OCI-LY1 (cell line): Measurements from ENCODE around the gene SPSB4.

Source experiments
- H2AFZ ChIP-seq: fragments of 200-600 bp; sonication (generic), shearing (Covaris generic); 2 replicates; pipeline ENCODE4 v1.6.0; 2014; ENCODE audit warnings: antibody characterized with exemption, mild to moderate bottlenecking, low read length
- H3F3A ChIP-seq: fragments of 200-600 bp; sonication (generic), shearing (Covaris generic); 2 replicates; pipeline ENCODE4 v1.6.0; 2014; ENCODE audit warnings: mild to moderate bottlenecking, antibody characterized with exemption, low read length, moderate library complexity; ENCODE audit not compliant: insufficient read depth
- H3K27ac ChIP-seq: fragments of 200-600 bp; sonication (generic); 2 replicates; pipeline ENCODE4 v1.5.1; 2014; ENCODE audit warnings: low read length, mixed run types, mild to moderate bottlenecking, low read depth; ENCODE audit not compliant: poor library complexity, severe bottlenecking
- H3K27me3 ChIP-seq: fragments of 200-600 bp; sonication (generic); 2 replicates; pipeline ENCODE4 v1.6.0; 2014; ENCODE audit warnings: antibody characterized with exemption, mild to moderate bottlenecking, low read length, moderate library complexity; ENCODE audit not compliant: insufficient read depth
- H3K36me3 ChIP-seq: fragments of 200-600 bp; sonication (generic); 2 replicates; pipeline ENCODE4 v1.6.1; 2014; ENCODE audit warnings: mild to moderate bottlenecking, antibody characterized with exemption, low read length, moderate library complexity, mixed read lengths; ENCODE audit not compliant: insufficient read depth
- H3K4me1 ChIP-seq: fragments of 200-600 bp; sonication (generic); 2 replicates; pipeline ENCODE4 v1.5.1; 2014; ENCODE audit warnings: mild to moderate bottlenecking, low read length, moderate library complexity; ENCODE audit not compliant: insufficient read depth, severe bottlenecking
- H3K4me2 ChIP-seq: fragments of 200-600 bp; sonication (generic), shearing (Covaris generic); 2 replicates; pipeline ENCODE4 v1.6.1; 2014; ENCODE audit warnings: low read length
- H3K4me3 ChIP-seq: fragments of 200-600 bp; sonication (generic); 2 replicates; pipeline ENCODE4 v1.5.1; 2014; ENCODE audit warnings: low read length, low read depth, mild to moderate bottlenecking, mixed read lengths; ENCODE audit not compliant: poor library complexity, severe bottlenecking
- H3K79me2 ChIP-seq: fragments of 200-600 bp; shearing (Covaris generic); 2 replicates; pipeline ENCODE4 v1.6.1; 2016; ENCODE audit warnings: mixed run types, low read length, mixed read lengths; ENCODE audit not compliant: insufficient read depth
- H3K9ac ChIP-seq: fragments of 200-600 bp; sonication (generic), shearing (Covaris generic); 2 replicates; pipeline ENCODE4 v1.6.1; 2014; ENCODE audit warnings: mild to moderate bottlenecking, low read length, mixed read lengths
- H3K9me2 ChIP-seq: fragments of 200-600 bp; sonication (generic), shearing (Covaris generic); 2 replicates; pipeline ENCODE4 v1.6.1; 2014; ENCODE audit warnings: low read depth, mild to moderate bottlenecking, low read length, mixed read lengths
- H3K9me3 ChIP-seq: fragments of 200-600 bp; shearing (Covaris generic); 2 replicates; pipeline ENCODE4 v1.6.1; 2014; ENCODE audit warnings: low read length, mixed read lengths
- H4K20me1 ChIP-seq: fragments of 200-600 bp; sonication (generic), shearing (Covaris generic); 2 replicates; pipeline ENCODE4 v1.6.0; 2016; ENCODE audit warnings: mild to moderate bottlenecking, low read length; ENCODE audit not compliant: insufficient read depth
- CTCF ChIP-seq: fragments of 200-600 bp; sonication (generic), shearing (Covaris generic); IDR thresholded peaks from 2 replicates; pipeline ENCODE4 v1.5.1; 2017; ENCODE audit warnings: mild to moderate bottlenecking, antibody characterized with exemption, low read length, moderate library complexity, mixed read lengths
- EZH2 ChIP-seq: fragments of 200-600 bp; sonication (generic), shearing (Covaris generic); IDR thresholded peaks from 2 replicates; pipeline ENCODE4 v1.8.0; 2017; ENCODE audit warnings: borderline replicate concordance, mixed run types, mild to moderate bottlenecking, antibody characterized with exemption, low read length, moderate library complexity, mixed read lengths

The SPSB4 gene

GRCh38 chr3:141174674-141175073 lies 123.5 kb downstream of the SPSB4 start:
- H3K4me3 ChIP-seq: no peak overlapping the region
- no peaks in the 10 kb centered on the region for H3K36me3 ChIP-seq
- H3K27ac ChIP-seq: no peak overlapping the region

GRCh38 chr3:141176775-141177174 lies 125.6 kb downstream of the SPSB4 start:
- H2AFZ ChIP-seq: no peak overlapping the region
- no peaks in the 10 kb centered on the region for H3K9me2 ChIP-seq
- H4K20me1 ChIP-seq: no peaks in the 10 kb centered on the region
- no peak overlapping the region for H3K4me2 ChIP-seq
- no peaks in the 10 kb centered on the region for H3F3A ChIP-seq
- H3K9me3 ChIP-seq: no peaks in the 10 kb centered on the region
- no peaks in the 10 kb centered on the region for H3K4me1 ChIP-seq
- TF ChIP-seq CTCF (no peak), EZH2 (no peak)
- H3K79me2 ChIP-seq: no peaks in the 10 kb centered on the region
- H3K27ac ChIP-seq: no peak overlapping the region
- H3K36me3 ChIP-seq: no peaks in the 10 kb centered on the region
- H3K9ac ChIP-seq: no peak overlapping the region
- no peak overlapping the region for H3K4me3 ChIP-seq
- H3K27me3 ChIP-seq: no peaks in the 10 kb centered on the region; the same call in 1 of the 2 replicates

More at GRCh38 chr3:141174674-141175073, 123.5 kb downstream of the SPSB4 start:
- Histone ChIP-seq H4K20me1 (no peaks in the 10 kb centered on the region), H3K27me3 (no peaks in the 10 kb centered on the region; the same call in 1 of the 2 replicates), H3K4me1 (no peaks in the 10 kb centered on the region), H3K9me3 (no peaks in the 10 kb centered on the region), H3K9ac (no peak overlapping the region), H2AFZ (no peak overlapping the region), H3K9me2 (no peaks in the 10 kb centered on the region), H3K4me2 (no peak overlapping the region), H3F3A (no peaks in the 10 kb centered on the region), H3K79me2 (no peaks in the 10 kb centered on the region)
- TF ChIP-seq EZH2: no peak
- TF ChIP-seq CTCF: no peak

- no peak overlapping the region for H3K27ac ChIP-seq
- no peaks in the 10 kb centered on the region; the same call in 1 of the 2 replicates for H3K27me3 ChIP-seq
- no peaks in the 10 kb centered on the region for H3K79me2 ChIP-seq
- H3K9ac ChIP-seq: no peak overlapping the region
- no peak for TF ChIP-seq CTCF
- TF ChIP-seq EZH2: no peak
- H3K4me2 ChIP-seq: no peak overlapping the region
- no peaks in the 10 kb centered on the region for H3K9me3 ChIP-seq
- H3K4me1 ChIP-seq: no peaks in the 10 kb centered on the region
- H2AFZ ChIP-seq: no peak overlapping the region
- no peaks in the 10 kb centered on the region for H3K9me2 ChIP-seq
- H4K20me1 ChIP-seq: no peaks in the 10 kb centered on the region
- no peaks in the 10 kb centered on the region for H3K36me3 ChIP-seq
- H3F3A ChIP-seq: no peaks in the 10 kb centered on the region
- no peak overlapping the region for H3K4me3 ChIP-seq
Measured at GRCh38 chr3:141178026-141178425, 126.9 kb downstream of the SPSB4 start.
